Measurements from ENCODE around the gene ZNF888.
"Not testable (repeated sequence)": the region's sequence is repeated elsewhere in the genome, so short reads cannot be mapped to it uniquely, and the experiment has no call there.

Gene ZNF888

GRCh38 chr19:52922841-52923777 is at the start of gene ZNF888:
Gene ZNF888 (minus strand): TSS chr19:52923428. CDS start chr19:52917873, 5,555 bp downstream.
- peak; percentile 76 for DNase-seq

DNA sequence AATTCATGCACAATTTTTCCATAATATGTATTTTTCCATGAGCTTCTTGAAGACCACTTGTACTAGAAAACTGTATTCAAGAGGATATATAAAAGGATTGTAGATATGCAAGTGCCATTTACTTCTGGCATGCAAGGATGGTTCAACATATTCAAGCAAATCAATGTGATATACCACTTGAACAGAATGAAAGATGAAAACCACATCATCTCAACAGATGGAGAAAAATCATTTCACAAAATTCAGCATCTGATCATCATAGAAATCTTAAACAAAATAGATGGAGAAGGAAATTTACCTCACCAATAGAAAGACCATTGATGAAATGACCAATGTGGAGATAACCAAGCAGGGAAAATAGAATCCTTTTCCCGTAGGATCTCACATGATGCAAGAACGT is 44.5 kb upstream of the ZNF888 start:
- no peak for DNase-seq

DNA sequence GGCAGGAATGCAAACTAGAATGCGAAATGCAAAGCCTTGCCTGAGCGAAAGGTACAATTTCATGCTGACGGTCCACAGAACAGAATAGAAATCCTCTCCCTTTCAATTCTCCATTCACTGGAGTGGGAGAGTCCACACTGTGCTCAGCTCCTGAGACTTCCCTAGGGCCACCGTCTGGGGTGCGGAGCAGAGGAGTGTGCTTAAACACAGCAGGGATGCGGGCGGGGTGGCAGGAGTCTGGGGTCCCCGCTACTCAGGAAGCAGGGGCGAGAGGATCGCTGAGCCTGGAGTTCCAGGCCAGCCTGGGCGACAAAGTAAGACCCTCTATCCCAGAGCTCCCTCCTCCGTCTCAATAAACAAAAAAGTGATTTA is 40.0 kb upstream of the ZNF888 start:
- DNase-seq, result no peak

DNA sequence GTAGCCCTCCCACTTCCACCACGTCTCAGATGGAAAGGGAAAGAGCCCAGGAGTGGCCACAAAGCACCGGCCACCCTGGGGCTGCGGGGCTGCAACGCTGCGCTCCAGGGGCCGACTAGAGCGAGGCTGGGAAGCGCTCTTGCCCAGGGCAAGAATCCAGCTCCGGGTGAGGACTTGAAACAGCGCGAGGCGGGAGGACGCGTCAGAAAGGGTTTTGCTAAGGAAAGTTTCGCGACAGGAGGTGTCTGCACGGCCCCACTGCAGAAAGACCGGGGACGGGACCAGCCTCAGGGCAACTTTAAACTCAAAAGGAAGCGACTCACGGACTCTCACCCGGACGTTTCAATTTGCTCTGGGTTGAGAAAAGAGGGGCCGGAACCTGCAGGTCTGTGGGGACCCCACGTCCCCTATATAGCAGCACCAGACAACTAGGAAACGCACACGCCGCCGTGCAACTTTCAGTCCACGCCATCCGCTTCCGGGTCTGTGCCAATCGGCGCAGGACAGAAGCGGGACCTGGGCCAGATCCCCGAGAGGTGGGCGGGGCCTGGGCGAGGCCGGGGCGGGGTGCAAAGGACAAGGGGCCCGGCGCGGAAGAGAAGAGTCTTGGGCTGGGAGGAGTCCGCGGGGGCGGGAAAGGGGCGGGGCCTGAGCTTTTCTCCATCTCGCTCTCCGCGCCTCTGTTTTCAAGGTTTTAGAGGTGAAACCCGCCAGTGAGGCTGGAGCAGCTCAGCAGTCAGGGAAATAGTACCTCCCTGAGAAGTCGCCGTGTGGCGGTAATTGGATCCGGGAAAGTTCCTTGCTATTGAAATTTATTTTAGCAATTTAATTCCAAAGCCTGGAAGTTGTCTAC is 39.4 kb upstream of the ZNF888 start, which contains the start of gene ZNF816:
TSS of gene ZNF816 (minus strand) at position 488 of the 853 bp plus-strand sequence. CDS start 6,792 bp downstream, outside the sequence.
- peak; percentile 99 for DNase-seq

DNA sequence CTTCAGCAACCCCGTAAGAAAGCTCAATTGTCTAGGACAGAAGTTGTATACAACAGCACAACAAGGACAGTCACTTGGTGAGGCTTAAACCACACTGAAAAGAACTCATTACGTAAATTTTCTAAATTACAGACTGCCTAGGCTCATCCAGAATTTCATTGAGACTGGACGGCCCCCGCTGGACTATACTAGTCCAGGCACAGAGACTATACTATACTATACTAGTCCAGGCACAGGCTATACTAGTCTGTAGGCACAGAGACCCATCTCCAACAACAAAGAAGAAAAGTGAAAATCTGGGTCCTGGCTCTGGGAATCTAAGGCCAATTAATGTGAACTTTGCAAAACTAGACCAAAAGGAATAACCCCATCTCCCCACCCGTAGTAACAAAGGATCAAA is 38.8 kb upstream of the ZNF888 start:
- DNase-seq, result no peak

- DNase-seq, result no peak
Measured at GRCh38 chr19:52959613-52960295, 36.5 kb upstream of the ZNF888 start.

DNA sequence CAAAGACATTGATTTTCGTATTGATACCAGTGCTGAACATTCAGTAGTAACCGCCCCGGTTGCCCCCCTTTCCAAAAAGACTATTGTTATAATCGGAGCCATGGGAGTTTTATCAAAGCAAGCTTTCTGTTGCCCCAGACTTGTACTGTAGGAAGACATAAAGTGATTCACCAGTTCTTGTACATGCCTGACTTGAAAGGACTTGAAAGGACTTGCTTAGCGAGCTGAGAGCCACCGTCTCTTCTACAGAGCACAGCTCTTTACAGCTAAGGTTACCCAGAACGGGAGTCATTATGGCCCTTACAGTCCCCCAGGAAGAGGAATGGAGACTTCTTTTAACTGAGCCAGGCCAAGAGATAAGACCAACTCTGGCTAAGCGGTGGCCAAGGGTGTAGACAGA is 34.4 kb upstream of the ZNF888 start:
- DNase-seq, result no peak

DNA sequence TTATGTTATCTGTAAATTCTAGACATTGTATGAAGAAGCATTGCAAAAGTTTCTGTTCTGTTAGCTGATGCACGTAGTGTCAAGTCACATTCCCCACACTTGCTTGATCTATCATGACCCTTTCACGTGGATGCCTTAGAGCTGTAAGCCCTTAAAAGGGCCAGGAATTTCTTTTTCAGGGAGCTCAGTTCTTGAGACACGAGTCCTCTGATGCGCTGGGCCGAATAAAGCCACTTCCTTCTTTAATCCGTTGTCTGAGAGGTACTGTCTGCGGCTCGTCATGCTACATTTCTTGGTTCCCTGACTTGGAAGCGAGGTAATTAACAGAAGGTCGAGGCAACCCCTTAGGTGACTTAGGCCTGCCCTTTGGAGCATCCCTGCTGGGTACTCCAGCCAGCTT is 33.7 kb upstream of the ZNF888 start:
- no peak for DNase-seq

DNA sequence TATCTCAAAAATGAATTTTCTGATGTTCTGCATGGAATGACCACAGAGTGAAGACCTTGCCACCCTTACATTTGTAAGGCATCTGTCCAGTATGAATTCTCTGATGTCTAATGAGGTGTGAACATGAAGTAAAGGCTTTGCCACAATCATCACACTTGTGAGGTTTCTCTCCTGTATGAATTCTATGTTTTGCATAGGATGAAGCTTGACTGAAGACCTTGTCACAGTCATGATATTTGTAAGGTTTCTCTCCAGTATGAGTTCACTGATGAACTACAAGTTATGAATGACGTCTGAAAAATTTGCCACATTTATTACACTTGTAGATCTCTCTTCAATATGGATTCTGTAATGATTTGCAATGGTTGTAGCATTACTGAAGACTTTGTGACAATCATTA is 26.2 kb upstream of the ZNF888 start:
- DNase-seq, result no peak

DNA sequence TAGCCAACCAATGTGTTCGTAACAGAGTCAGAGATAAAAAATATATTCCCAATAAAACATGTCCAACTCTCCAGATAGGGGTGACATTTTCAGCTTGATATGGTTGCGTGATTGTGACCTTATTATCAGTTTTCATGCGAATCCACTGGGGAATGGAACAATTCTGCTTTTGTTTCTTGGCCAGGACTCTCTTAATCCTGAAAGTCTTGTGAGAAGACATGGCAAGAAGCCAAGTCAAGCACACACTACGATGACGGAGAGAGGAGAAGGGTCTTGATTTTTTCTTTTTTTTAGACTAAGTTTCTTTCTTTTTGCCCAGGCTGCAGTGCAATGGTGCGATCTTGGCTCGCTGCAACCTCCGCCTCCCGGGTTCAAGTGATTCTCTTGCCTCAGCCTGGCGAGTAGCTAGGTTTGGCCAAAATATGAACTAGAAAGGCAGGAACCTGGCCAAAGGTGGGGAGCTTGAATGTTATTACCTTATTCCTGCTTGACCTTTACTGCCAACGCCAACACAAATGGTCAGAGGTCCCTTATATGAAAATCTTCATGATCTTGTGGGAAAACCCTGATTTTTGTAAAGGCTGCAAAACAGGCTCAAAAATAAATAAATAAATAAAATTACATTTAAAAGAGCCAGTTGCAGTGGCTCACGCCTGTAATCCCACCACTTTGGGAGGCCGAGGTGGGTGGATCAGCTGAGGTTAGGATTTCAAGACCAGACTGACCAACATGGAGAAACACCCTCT is 25.0 kb upstream of the ZNF888 start:
- DNase-seq, result no peak

DNA sequence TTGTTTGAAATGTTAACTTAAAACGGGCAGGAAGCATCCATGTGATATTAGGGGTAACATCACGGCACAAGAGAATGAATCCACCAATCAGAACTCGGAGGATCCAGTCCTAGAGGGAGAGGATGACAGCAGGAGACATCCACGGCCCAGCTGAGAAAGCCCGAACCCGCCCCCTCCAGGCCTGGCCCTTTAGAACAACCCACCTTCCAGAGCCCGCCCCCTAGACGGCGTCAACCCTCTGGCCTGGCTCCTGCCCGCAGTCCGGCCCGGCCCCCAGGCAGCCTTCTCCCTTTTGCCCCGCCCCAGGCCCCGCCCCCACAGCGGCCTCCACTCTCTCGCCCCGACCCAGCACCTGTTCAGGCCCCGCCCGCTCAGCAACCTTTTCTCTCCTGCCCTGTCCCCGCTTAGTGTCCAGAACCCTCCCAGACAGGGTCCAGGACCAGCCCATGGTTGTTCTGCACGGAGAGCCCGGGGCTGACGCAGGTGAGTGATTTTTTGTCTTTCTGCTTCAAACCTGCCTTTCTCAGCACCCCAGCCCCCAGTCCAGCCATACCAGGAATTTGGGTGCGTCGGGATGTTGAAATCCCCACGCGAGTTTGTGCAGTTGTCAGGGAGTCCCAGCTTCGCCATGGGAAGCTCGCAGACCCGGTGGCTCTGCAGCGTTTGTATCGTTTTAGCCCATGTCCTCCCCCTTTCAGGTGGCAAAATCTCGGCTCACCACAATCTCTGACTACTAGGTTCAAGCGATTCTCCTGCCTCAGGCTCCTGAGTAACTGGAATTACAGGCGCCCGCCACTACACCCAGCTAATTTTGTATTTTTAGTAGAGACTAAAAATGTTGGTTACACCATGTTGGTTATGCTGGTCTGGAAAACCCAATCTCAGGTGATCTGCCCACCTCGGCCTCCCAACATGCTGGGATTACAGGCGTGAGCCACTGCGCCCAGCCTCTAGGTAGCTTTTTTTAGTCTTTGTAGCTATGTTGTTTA is 23.4 kb upstream of the ZNF888 start:
- DNase-seq, result no peak

GRCh38 chr19:52945652-52946321 is 22.6 kb upstream of the ZNF888 start:
- DNase-seq, result no peak

DNA sequence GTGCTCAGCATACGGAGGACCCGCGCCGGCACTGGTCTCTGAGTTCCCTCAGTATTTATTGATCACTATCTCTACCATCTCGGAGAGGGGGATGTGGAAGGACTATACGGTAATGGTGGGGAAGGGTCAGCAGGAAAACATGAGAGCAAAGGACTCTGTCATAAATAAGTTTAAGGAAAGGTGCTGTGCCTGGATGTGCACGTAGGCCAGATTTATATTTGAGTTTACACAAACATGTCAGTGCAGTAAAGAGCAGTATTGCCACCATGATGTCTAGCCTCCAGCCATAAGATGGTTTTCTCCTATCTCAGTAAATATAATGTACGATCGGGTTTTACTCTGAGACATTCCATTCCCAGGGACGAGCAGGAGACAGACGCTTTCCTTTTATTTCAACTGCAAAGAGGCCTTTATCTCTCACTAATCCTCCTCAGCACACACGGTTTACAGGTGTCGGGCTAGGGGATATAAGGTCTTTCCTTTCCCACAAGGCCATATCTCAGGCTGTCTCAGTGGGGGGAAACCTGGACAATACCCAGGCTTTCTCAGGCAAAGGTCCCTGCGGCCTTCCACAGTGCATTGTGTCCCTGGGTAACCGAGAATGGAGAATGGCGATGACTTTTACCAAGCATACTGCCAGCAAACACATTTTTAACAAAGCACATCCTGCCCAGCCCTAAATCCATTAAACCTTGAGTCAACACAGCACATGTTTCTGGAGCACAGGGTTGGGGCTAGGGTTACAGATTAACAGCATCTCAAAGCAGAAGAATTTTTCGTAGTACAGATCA is 21.7 kb upstream of the ZNF888 start:
- not testable (repeated sequence) for DNase-seq

DNA sequence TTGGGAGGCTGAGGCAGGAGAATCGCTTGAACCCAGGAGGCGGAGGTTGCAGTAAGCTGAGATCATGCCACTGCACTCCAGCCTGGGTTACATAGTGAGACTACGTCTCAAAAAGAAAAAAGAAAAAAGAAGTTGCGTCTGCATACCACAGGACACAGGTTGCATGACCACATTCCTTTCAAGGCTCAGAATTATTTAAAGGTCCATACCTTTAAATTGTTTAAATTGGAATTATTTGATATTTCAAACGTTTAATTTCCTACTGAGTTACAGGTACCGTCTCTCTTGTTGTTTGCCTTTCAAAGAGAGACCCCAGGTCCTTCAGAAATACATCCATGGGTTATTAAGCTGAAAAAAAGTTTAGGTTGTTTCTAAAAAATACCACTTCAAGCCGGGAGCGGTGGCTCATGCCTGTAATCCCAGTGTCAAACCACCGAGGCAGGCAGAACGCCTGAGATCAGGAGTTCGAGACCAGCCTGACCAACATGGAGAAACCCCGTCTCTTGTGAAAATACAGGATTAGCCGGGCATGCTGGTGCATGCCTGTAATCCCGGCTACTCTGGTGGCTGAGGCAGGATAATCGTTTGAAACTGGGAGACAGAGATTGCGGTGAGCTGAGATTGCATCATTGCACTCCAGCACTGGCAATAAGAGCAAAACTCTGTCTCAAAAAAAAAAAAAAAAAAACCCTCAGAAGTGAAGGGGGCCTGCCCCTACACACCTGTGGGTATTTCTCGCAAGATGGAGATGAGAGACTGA is 20.8 kb upstream of the ZNF888 start:
- DNase-seq, result no peak

- no peak for DNase-seq
Measured at GRCh38 chr19:52943134-52943883, 20.1 kb upstream of the ZNF888 start.

GRCh38 chr19:52942386-52943133 is 19.3 kb upstream of the ZNF888 start:
- peak; percentile 92 for DNase-seq

DNA sequence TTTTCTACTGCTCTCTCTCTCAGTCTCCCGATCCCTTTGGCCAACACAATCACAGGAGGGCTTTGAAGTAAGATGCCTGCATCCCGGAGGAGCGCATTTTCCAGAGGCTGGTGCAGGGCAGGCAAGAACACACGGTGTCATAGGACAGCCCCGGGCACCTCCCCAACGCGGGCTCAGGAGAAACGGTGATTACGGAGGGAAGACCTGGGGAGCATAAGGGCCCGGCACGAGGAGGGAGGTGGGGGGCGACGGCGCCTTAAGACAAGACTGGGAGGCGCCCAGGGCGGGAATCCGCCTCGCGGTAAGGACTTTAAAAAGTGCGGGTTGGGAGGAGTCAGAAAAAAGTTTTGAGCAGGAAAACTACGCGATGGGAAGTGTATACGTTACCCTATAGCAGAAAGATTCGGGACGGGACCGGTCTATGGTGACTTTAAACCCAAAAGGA is 18.7 kb upstream of the ZNF888 start:
- no peak for DNase-seq
